Superior temporal gyrus (tissue), 1 donor: ENCODE measurements around the gene CREB5.
A peak's percentile ranks its signal among the peaks of the same experiment; 100 is the strongest.

Experiments
- DNase-seq: peaks from one replicate; pipeline ENCODE4 v3.0.0-alpha.2; 2016; ENCODE audit errors: extremely low spot score

Gene CREB5

DNA sequence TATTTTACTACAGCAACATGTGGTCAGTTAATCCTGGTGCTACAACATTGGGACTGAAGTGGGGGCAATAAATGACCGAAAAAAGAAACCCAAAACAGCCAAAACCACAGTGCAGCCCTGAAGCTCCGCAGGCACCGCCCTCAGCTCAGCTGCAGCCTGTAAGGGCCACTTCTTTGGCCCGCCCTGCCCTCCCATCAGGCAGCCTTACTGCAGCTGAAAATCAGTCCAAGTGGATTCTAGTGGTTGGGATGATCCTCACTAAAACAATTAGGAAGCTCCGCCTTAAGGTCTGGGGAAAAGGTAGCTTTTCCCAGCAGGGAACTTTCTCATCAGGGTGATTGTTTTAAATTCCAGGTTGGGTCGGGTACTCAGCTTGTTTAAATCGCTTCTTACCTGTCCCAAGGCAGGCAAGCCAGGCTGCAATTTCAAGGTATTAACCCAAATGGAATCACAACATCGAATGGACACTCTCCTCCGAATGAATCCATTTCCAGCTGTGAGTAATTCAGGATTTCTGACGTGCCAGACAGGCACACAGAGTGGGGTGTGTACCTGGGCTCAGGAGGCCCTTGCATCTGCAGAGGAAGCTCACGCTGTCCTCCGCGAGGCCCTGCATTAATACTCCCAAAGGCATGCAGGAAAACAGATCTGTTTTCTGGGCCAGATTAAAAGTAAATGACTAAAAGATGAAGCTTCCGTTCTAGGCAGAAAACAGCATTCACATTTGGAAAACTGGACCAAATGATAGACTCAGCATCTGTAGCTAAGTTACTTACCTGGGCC is 104.3 kb downstream of the CREB5 start:
- DNase-seq, result no peak

DNA sequence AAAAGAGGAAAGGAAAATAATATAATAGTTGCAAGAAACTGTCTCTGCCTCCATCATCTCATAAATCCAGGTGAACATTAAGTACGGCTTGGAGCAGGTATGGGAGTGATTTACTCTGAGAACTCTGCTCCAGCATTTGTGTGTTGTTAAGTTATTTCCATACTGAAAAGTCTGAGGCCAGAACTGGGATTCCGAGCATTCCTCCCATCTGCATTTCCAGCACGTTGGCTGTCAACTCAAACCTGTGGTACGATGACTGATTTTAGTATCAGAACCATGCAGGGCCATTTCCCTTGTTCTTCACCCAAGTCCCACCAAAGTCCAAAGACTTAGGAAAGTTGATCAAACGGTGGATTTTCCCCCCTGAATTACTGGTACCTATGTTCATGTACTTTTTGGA is 104.9 kb downstream of the CREB5 start:
- DNase-seq, result no peak

DNA sequence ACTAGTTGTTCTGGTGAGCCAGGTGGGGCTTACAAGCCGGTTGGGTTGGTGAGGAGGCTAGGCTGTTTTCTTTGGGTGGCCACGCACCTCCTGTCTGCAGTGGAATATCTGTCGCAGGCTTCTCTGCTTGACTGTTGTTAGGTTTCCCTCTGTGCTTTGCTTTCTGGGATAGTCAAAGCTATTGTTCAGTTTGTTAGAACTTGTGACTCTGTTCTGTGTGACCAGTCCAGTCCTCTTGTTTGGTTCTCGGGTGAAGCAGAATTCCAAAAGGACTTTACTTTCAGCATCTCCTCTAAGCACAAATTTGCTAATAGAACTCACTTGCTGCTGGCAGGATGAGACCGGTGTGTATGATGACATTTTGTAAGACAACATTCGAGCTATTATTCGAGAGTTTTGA is 105.3 kb downstream of the CREB5 start:
- peak; percentile 48 for DNase-seq

DNA sequence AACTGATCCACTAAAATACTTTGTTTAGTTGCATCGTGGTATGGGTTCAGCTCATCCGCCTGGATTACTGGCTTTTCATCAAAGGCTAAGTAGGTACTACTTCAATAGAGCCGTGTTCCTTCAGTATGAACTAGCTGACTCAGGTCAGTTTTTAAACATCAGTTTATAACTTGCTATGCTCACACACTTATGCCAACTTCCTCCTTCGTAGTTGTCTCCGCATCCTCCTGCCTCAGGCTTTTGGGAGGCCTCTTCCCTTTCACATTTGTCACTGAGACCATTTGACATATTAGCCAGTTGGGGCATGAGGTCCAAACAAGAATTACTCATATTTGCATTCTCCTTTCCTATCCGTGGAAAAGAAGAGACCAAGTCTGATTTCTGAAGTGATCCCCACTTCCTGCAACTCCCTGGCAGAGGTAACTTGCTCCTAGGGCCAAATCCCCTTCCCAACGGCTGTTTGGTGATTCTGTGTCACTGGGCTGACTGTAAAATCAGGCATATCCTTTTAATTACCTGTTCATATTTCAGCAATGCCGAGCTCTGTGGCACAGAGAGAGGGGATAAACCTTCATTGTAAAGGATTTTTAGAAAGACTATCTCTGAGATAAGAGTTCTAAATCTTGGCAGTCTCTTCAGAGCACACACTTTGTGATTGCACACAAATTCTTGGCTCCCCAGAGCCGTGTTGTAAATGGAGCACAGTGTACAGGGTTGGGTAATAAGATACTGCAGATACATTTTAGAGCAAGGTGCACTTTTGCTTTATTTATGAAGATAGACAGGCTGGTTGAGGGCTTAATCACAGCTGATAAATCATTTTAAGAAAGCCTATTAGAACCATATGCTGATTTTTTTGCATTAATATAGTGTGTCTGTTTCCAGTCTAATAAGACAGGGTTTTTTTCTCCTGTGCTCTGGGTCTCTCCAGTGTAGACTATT is 108.0 kb downstream of the CREB5 start:
- no peak for DNase-seq

DNA sequence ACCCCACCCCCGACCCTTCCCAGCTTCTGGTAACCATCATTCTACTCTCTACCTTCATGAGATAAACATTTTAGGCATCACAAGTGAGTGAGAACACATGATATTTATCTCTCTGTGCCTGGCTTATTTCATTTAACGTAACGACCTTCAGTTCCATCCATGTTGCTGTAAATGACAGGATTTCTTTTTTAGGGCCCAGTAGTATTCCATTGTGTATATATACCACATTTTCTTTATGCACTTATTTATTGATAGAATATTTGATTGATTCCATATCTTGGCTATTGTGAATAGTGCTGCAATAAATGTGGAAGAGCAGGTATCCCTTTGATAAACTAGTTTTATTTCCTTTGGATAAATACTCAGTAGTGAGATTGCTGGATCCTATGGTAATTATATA is 112.7 kb downstream of the CREB5 start:
- no peak for DNase-seq

DNA sequence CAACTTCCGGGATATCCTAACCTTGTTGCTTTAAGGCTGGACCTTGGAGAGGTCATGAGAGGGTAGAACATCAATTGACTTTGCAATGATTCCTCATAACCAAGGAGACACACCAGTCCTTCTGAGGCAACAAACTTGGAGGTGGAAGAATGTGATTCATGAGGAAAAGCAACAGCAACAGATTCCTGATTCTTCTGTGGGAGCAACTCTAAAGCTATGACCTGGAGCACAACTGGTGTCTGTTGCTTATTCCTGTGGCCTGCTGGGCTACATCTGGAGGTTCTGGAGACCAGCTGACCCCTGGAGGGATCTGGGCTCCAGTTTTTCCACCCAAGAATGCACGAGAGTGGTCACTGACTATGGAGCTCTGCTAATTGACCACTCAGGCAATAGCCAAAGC is 116.6 kb downstream of the CREB5 start:
- no peak for DNase-seq

DNA sequence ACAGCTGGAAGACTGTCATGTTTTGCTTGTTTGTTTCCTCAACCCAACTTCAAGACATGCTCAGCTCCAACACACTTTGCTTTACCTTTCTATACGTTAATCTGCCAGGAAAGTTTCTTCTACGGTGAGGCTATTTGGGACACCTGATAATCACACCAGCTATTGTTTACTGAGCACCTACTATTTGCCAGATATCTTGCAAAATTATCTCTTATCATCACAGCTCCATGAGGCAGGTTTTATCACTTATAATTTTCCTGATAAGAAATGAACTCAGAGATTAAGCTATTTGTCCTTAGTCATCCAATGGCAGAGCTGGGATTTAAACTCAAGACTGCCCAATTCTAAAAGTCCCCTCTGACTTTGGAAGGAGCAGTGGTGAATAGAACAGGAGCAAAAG is 117.4 kb downstream of the CREB5 start:
- DNase-seq, result no peak

DNA sequence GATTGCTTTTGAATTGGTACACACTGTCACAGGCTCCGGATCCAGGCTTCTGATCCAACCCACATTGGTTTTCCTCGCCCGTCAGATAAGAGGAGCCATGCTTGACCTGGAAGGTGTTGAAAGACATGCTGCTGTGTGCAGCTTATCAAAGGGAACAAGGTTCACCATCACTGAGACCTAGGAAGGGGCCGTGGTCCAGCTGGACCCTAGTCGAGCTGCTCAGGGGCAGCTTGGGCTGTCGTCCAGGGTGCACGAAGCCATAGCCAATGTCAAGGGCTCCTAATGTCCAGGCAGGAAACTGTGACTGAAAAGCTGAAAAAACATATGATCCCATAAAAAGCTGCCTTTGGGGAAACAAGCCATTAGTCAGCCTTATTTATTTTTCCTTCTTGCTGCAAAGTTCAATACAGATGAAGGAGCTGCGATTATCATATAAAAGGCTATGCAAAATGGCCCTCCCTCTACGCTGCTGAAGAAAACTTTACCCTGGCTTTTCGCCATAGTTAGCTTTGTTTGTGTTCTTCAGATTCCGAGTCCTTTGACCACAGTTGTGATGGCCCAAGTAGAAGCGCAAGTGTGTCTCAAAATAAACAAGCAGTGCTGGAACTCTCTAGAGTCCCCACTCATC is 118.0 kb downstream of the CREB5 start:
- no peak for DNase-seq

DNA sequence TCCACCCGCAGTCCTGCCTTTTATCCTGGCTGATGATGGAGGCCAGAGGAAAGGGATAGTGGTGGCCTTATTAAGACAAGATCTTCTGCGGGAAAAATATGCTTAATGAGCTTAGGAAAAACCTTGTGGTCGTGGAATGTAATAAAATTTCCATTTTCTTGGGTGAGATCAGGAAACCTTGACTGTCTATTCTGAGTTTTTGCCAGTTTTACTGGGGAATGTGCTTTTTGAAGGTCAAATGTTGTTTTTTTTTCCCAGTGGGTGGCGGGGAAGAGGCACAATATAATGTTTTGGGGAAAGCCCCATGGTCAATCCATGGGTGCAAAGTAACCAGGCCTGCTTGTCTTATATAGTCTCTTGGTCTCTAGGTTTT is 118.5 kb downstream of the CREB5 start:
- no peak for DNase-seq

DNA sequence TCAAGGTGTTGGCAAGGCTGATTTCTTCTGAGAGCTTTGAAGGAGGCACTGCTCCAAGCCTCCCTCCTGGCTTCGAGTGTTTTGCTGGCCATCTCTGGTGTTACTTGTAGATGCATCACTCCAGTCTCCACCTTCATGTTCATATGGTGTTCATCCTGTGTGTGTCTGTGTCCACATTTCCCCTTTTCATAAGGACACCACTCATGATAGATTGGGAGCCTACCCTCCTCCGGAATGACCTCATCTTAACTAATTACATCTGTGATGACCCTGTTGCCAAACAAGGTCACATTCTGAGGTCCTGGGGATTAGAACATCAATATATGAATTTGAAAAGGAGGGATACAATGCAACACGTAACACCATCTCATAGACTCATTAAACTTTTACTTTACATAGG is 119.0 kb downstream of the CREB5 start:
- no peak for DNase-seq

DNA sequence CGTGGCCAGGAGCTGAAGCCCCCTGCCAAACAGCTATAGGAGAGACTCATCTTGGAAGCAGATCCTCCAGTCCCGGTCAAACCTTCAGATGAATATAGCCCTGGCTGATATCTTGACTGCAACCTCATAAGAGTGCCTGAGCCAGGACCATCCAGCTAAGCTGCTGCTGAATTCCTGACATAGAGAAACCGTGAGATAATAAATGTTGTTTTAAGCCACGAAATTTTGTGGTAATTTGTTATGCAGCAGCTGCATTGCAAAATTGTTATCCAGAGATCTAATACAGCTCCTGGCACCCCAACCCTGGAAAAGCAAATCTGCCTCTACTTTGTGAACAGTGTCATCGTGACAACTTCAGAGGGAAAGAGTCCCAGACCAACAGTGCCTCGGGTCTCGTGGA is 119.9 kb downstream of the CREB5 start:
- no peak for DNase-seq

DNA sequence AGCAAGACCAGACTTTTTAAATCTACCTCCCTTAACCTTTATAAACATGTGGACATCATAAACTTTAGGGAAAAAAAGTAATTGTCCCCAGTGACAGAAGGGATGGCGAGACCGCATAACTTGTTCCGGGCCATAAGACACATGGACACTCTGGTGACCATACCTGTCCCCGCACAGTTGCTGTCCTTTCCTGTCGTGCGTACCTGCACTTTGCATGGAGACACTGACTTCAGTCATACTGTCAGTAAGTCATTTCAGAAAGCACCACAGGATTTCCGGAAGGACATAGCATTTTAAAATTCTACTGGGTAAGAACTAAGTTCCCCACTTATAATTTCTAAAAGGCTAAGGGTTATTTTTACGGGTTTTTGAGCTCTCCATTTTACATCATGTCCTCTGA is 120.9 kb downstream of the CREB5 start:
- DNase-seq, result no peak

DNA sequence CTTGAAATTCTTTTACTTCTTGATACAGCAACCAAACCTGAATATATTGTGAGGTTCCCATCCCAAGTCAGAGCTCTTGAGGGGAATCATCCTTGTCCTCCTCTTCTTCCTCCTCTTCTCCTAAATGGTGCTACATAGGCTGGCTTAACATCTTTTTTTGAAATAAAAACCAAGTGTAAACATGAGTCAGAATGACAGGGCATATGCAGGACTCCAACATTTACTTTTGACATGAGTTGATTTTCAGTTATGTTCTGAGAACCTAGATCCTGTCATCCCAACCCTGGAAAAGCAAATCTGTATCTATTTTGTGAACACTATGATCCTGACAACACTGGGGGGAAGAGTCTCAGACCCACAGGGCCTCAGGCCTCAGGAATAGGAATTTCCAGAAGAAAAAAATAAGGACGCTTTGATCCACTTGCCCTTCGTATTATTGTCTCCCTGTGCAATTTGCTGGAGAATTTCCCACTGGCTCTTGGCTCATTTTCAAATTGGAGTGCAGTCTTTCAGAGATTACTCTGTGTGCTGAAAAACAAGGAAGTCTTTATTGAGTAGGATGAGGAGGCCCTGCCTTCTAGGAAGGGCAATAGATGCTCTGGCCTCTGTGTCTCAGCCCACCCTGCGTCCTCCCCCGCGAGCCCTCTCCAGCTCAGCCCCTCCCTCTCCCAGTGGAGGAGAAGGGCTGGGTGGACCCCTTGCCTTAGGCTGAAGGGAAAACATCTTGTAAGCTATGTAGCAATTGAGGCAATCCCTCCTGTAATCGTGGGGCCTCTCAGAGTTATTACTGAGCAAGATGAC is 121.6 kb downstream of the CREB5 start:
- peak; percentile 93 for DNase-seq

DNA sequence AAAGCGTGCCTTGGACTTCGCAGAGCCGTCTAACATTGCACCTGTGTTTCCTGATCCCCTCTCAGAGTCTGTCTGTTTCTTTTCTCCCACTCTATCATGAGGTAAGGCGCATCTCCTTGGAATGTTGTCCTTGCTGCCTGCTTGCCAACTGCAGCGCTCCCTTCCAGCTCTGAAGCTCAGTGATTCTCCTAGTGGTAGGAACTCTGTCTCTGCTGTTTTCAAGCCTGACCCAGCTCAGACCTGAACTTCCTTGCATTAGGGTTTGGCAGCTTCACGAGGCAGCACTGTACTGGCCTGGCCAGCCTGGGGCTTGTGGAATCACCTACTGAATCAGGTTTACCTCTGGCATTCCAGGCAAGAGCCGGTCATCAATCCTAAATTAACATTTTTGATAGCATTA is 123.9 kb downstream of the CREB5 start:
- no peak for DNase-seq

DNA sequence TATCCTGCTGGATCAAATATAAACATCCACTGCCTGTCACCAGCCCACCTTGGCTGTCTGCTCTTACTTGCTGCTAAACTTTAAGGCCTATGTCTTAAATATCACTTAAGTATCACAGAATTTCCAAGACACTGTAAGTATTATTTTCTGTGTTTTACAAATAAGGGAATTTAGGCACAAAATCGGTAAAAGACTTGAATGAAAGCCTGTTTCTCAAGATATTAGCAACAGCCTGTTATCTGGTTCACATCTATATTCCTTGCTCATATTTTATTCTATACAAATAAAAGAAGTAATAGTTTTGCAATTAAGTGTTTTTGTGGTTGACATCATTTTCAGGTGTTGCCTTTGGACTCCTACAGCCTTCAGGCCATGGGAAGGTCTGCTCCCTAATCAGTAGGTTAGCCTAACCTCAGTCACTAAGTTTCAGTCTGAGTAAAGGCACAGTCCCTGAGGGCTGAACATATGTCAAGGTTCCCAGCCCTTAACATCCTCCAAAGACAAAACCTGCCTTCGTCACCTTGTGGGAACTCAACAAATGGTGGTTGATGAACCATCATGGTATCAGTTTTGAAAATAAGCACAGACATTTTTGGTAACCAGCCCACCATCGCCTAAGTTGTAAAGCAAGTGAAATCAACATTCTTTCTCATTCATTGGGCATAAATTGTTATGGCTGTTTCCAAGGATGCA is 127.1 kb downstream of the CREB5 start:
- DNase-seq, result no peak

DNA sequence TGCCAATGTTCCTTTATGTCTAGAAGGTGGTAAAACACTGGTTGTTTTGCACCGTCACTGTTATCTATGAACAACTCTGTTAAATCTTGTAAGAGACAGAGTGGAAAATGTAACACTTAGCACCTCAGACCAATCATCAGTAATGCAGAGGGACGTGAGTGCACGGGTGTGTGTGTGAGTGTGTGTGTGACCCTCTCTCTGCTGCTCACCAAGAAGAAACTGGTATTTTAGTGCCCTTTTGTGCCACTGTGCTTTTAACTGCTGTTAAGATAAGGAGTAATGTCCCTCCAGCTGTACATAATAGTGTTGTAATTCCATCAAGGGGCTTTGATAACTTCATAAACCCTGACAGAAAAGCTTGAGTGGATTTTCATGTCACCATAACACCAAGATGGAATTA is 130.1 kb downstream of the CREB5 start:
- DNase-seq, result no peak

DNA sequence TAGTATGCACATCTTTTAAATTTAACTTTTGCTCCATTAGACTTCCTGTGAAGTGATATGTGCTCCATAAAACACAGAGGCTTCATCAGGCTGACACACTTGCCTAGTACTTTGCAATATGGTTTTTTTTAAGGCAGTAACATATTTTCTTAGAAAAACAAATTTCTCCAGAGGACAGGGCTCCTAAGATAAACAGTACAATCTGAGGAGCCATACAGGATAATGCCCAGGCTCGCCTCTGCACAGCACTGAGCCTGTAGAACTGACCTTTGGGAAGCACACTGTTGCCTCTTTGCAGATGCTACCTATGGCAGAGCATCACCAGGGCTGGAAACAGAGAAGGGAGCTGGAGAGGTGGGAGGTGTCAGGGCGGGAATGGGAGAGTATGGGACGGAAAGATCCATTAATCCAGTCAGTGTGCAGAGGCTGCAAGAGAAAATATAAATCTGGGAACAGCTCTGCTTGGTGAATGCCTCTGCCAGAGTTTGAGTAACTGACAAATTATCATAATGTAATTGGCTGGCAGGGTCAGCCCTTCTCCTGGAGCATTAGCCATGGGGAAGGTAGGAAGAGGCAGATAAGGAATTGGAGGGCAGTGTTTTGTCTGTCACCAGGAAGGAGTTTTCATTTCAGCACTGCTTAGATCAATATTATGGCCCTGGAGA is 132.3 kb downstream of the CREB5 start:
- no peak for DNase-seq

DNA sequence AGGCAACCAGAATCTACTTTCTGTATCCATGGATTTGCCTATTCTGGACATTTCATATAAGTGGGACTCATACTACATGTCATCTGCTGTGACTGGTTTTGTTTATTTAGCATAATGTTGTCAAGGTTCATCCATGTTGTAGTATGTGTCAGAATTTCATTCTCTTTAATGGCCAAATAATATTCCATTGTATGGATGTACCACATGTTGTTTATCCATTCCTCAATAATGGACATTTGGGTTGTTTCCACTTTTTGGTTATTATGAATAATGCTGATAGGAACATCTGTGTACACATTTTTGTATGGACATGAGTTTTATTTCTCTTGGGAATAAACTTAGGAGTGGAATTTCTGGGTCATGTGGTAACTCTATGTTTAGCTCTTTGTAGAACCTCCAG is 133.7 kb downstream of the CREB5 start:
- no peak for DNase-seq

DNA sequence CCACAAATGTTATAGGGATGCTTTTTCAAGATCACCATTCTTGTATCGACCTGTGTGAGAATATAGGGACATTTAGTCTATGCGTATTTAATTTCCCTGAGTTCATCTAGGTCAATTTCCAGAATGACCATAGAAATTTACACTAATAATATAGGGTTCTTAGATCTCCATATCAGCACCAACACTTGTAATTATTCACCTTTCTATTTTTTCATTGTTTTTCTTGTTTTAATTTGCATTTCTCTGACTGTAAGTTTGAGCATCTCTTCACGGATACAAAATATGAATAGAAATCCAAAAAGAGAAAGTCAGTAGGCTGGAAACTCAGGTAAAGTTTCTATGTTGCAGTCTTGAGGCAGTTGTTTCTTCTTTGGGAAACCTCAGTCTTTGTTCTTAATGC is 134.8 kb downstream of the CREB5 start:
- DNase-seq, result no peak

DNA sequence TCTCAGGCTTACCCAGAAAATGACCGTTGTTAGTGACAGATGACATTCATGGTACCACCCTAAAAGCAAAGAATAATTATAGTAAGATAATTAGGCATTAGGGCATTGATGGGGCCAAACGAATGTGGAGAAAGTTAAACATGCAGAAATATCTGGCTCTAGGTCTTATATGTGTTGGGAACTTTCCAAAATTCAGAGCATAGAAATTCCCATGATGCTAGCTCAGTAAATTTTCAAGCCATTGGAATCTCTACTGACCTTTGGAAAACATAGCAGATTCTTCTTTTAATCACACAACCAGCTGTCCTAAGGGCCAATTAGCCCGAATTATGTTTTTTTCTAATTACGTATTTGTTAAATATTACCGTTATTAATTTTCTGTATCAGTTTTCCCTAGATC is 136.1 kb downstream of the CREB5 start:
- DNase-seq, result no peak

DNA sequence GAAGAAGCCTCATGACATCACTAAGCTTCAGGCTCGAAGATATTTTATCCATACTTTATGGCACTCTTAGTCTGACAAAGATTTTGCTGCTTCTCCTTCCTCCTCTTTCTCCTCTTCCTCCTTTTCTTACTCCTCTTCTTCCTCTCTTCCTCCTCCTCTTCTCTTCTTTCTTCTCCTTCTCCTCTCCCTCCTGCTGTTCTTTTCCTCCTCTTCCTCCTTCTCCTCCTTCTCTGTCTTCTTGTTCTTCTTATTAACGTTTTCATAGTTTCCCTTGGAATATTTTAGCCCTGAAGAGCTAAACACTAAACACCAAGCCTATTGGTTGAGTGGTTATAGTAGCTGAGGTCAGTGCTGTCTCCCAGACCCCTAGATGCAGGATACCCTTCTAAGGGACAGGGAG is 137.7 kb downstream of the CREB5 start:
- DNase-seq, result no peak
